Mucosa of gallbladder (tissue), 1 donor: ENCODE measurements around the gene SKAP1. TPM values are rescaled to one million over a fixed set of nuclear protein-coding genes. Genes with fewer than 3 reads are reported as not detected.
"Not testable (repeated sequence)": the region's sequence is repeated elsewhere in the genome, so short reads cannot be mapped to it uniquely, and the experiment has no call there.

ENCODE experiments used
- DNase-seq: peaks from one replicate; pipeline ENCODE4 v3.0.0-alpha.2; 2020; ENCODE audit warnings: low spot score
- total RNA-seq: library from RNA; stranded (reverse); gene quantifications from one replicate; pipeline ENCODE4 v1.2.1, GENCODE V29; 2021
- donor health status: DM: no; HTN: no; CAD: no.

The SKAP1 gene
- total RNA-seq, 1 donor from 2014 or later = 5.4 TPM

GRCh38 chr17:48285614-48286013 lies 144.4 kb downstream of the SKAP1 start:
- DNase-seq = no peak

DNA sequence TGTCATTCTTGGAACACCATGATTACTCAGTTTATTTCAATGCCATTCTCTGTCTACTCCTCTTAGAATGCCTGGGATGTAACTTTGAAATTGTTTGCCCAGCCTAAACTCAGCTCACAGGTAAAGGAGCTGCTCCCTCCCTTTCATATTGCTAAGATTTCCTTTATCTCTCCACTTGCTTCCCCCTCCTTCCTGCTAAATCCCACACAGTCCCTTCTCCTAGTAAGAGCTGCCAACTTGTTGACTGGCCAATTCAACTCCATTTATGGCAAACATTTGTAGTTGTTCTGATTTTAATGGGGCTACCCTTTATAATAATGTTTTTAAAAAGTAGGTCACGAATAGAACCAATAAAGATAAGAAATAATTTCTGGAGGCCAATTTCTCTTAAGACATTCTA lies 146.1 kb downstream of the SKAP1 start:
- no peak for DNase-seq

GRCh38 chr17:48283411-48283810 lies 146.6 kb downstream of the SKAP1 start:
- no peak for DNase-seq

DNA sequence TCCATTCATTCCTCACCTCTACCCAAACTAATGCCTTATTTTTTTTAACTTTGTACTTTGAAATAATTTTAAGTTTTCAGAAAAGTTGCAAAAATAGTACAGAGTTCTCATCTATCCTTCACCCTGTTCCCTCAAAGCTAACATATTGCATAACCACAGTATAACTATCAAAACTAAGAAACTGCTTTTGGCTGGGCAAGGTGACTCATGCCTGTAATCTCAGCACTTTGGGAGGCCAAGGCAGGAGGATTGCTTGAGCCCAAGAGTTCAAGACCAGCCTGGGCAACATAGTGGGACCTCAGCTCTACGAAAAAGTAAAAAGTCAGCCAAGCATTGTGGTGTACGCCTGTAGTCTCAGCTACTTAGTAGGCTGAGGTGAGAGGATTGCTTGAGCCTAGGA lies 147.7 kb downstream of the SKAP1 start:
- no peak for DNase-seq

- DNase-seq = no peak
Observed at GRCh38 chr17:48278760-48279491, 151.1 kb downstream of the SKAP1 start.

DNA sequence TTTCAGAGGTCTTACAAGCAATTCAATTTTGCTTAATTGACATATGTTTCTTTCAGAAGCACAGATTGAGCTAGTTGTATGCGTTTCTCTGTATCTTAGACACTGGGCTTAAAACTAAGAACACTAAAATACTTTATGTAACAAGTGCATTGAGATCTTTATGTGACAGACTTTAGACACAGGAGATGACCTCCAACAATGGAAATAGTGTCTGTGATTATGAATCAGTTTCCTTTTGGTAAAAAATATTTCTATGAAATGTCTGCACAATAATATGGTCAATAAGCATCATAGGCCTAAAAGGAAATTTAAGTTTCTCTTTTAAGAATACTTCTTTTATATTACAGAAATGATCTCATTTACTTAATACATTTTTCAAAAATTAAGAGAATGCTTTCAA lies 153.2 kb downstream of the SKAP1 start:
- DNase-seq = no peak

GRCh38 chr17:48270899-48271298 lies 159.1 kb downstream of the SKAP1 start:
- no peak for DNase-seq

DNA sequence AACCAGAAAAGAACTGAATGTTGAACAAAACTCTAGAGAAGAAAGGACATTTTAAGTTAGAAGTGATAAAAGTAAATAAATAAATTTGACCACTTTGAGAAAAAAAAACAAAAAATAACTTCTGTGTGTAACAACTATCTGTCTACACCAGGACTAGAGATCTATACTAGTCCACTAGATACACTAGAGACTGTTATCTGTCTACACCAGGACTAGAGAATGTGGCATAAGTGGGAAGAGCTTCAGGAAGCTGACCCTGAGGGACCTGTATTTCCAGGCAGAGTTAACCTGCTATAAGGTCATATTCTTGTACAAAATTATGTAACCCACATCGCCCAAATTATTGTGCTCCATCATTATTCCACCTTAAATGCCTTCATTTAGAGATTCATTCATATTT lies 160.8 kb downstream of the SKAP1 start:
- no peak for DNase-seq

DNA sequence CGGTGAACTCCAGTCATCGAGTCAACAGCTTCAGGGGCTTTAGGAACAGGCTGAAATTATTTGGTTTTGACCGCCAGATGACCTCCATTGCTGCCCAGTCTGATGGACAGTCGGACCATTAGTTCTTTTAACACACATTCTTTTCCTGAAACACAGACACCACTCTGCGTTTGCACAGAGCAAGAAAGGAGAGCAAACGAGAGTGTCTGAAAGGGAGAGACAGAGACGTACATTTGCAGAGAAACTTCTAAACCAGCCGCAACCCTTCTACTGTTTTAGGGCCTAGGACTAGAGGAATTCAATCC lies 166.3 kb downstream of the SKAP1 start:
- DNase-seq = no peak

- DNase-seq = no peak
Observed at GRCh38 chr17:48262982-48263730, 166.9 kb downstream of the SKAP1 start.

DNA sequence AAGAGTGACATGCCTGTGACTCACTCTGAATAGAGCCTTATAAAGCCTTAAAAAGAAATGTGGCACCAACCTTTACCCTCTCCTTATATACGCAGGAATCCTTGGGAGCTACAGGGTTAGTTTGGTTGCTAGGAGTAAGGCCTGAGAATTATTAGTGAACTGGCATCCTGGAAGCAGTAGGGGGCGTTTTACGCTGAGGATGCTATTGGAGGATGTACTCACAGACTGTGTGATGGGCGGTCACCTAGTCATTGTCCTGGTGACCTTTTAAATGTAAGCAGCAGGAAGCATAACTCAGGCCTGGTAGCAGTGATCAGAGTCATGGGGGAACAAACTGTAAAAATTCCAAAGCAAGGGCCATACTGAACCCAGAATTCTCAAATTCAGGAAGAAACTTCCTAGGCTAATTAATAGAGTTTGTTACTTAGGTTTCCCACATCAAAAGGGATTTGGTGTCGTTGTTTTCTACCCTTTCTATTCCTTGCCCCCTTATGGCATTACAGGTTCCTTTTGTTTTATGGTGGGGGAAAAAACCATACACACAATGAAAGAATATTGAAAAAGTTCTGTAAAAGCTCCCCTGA lies 168.6 kb downstream of the SKAP1 start:
- no peak for DNase-seq

- no peak for DNase-seq
Observed at GRCh38 chr17:48259694-48260291, 170.2 kb downstream of the SKAP1 start.

- DNase-seq = no peak
Observed at GRCh38 chr17:48258331-48258730, 171.7 kb downstream of the SKAP1 start.

DNA sequence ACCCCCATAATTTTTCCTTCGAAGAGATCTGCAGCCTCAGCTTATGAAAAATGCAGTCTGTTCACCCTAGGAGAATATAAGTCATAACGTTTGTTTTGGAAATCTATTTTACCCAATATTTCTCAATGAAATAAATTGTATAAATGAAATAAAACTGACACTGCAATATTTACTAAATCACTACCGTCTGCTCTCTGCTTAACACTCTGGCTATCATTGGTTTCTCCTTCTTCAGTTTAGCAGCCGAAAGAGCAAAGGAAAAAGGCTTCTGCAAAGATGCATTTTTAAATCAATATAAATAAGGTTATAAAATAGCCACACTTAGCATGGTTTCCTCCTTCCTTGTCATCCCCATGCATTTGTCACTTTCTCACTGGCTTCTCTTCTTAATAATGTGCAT lies 174.3 kb downstream of the SKAP1 start:
- no peak for DNase-seq

DNA sequence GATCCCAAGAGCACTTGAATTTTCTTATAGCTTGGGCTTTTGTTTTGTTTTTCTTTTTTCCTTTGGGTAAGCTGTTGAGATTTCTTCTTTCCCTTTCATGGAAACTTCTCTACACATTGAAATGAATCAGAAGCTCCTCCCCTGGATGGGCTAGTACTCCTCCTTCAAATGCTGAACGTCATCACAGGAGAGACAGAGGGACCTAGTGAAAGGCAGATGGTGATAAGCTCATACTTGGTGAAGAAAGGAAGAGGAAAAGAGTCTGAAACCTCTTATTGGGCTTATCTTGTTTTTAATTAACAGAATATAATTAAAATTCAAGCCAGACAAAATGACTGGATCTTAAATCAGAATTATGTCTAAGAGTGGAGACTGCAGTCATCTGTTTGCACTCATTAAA lies 175.1 kb downstream of the SKAP1 start:
- no peak for DNase-seq

DNA sequence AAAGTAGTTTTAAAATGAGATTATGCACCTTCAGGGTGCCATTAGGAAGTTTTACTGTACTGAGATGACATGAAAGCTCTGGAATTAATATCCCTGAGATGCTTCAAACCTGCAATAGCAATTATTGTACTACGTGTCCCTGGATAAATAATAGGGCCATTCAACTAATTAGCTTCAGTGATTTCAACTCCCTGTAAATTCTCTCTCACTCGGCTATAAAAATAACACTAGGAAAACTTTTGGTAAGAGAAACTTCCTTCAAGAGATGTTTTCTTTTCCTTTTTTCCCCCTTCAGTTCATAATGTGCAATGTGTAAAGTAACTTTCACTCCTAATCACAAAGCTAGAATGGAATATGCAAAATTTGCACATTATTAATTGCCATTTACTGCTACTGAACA lies 176.0 kb downstream of the SKAP1 start:
- DNase-seq = no peak

DNA sequence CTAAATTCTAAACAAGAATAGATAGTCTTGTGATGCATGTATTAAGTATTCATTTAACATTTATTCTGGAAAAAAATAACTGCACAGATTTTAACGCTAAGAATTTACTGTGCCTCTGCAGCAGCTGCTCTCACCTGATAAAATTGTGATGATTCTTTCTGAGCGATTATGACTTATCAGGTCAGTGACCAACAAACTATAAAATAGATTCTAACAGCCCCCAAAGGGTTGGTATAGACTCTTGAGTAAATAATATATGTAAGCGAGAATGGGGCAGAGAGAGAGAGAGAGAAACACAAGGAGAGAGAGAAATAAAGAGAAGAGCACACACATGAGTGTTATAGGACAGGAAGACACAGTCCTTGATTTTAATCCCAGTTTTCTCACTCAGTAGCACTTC lies 178.1 kb downstream of the SKAP1 start:
- no peak for DNase-seq

- DNase-seq = no peak
Observed at GRCh38 chr17:48250949-48251348, 179.1 kb downstream of the SKAP1 start.

DNA sequence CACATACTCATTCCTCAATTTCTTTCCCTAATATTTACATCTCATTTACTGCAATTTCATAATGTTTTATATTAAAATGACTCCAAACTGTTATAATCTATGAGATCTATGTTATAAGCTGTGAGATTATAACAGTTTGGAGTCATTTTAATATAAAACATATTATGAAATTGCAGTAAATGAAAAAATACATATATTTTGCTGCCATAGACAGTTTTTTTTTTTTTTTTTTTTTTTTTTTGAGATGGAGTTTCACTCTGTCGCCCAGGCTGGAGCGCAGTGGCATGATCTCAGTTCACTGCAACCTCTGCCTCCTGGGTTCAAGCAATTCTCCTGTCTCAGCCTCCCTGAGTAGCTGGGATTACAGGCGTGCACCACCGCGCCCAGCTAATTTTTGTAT lies 180.0 kb downstream of the SKAP1 start:
- not testable (repeated sequence) for DNase-seq

GRCh38 chr17:48247603-48248002 lies 182.4 kb downstream of the SKAP1 start:
- no peak for DNase-seq

- DNase-seq = no peak
Observed at GRCh38 chr17:48247038-48247437, 183.0 kb downstream of the SKAP1 start.

DNA sequence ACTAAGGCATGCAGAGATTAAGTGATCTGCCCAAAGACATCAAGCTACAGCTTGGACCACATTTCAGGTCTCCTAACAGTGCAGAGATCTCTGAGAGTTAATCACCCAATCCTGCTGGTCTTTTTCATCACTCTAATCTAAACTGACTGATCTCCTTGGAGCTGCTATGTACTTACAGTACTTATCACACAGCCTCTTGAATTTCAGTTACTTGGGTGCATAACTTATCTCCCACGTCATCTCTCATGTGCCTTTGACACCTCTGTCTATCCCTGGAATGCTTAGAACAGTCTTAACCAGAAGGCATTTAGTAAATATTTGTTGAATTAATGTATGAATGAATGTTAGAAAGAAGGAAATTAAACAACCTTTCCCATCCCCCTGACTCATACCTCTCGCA lies 183.4 kb downstream of the SKAP1 start:
- DNase-seq = no peak

- not testable (repeated sequence) for DNase-seq
Observed at GRCh38 chr17:48245465-48246033, 184.5 kb downstream of the SKAP1 start.
